ENCODE data around the gene XRCC4.

XRCC4 gene

DNA sequence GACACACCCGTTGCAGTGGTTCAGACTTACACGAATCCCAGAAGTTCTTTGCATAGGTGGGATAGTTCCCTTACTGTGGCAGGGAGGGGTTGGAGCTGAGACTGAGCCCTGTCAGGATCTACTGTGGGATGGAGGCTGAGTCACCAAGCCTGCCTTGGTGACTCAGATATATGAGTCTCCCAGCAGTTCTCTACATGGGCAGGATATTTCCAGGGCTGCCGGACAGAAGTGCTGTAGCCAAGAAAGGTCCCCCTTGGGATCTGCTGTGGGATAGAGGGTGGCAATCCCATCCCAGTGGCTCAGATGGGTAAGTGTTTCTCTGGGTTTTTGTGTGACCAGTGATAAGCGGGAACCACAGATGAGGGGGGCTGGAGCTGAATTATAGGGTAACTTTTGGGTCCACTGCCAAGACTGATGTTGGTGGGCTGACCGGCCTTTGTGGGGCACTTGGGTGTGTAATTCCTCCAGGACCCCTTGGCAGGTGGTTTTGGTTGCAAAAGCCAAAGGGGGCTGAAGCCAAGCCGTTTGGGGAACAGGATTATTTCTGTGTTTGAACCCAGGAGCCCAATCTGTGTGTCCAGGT is 18.7 kb downstream of the XRCC4 start:
- H3K27me3 ChIP-seq (ENCODE audit: control insufficient read depth, insufficient read depth, low read length): no peaks in the 10 kb centered on the region
- no peak overlapping the region for H3K9ac ChIP-seq (ENCODE audit: low read length)
- H3K27ac ChIP-seq (ENCODE audit: low read depth, low read length): no peak overlapping the region
- H3K4me3 ChIP-seq (ENCODE audit: low read depth, low read length): no peak overlapping the region
- H3K36me3 ChIP-seq (ENCODE audit: control insufficient read depth, insufficient read depth, low read length): no peaks in the 10 kb centered on the region
- H3K9me3 ChIP-seq (ENCODE audit: control insufficient read depth, insufficient read depth, low read depth, low read length): peaks cover 8% of the 10 kb centered on the region
- H3K4me1 ChIP-seq (ENCODE audit: control insufficient read depth, insufficient read depth, low read length): peaks cover 11% of the 10 kb centered on the region

DNA sequence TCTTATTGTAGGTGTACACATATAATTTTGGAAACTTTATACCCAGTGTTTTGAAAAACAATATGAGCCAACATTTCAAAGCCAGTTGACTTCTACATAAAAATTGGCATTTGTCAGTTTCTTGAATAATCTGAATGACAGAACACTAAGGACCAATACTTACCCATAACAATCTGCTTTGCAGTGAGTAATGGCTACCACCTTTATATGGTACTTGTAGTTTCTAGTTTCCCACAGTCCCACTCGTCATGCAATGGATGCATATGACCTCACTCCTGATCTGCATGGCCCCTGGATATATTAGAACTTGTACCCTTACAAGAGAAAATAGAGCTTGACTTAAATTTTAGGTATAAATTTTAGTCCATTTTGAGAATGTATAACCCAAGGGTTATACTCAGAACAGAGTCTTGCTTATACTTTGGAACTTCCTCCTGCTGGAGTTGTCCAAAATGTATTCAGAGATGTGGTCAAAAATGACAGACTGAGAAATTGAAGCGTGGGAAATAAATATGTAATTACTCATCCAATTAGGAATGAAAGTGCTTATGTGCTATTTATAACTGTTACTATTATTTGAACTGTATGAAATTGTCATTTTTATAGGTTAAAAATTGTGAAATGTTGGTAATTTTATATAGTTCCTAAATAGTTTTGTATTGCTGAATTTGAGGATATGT is 19.5 kb downstream of the XRCC4 start:
- no peak overlapping the region for H3K9ac ChIP-seq (ENCODE audit: low read length)
- no peak overlapping the region for H3K27ac ChIP-seq (ENCODE audit: low read depth, low read length)

DNA sequence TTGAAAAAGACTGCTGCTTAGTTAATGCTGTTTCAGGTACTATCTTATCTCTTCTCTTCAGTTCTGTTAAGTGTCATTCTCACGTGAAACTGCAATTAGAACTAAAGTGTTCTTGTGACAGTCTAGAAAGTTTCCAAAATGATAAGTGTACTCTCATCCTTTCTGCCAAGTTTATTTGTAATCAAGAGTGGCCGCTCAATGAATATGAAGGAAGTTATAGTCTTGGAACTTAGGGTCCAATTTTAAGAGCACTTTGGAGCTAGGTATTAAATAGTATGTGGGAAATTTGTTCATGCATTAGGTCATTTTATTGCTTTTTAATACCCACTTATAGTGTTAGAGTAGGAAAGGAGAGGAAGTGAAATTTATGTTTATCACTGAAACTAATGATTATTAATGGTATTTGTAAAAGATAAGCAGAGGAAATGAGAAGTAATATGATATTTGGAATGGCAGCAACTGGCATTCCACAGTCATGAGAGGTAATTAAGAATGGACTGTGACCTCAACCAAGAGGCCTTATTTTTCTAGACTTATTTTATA is 20.4 kb downstream of the XRCC4 start:
- Histone ChIP-seq H3K9me3 (ENCODE audit: control insufficient read depth, insufficient read depth, low read depth, low read length) (peaks cover 8% of the 10 kb centered on the region), H3K27me3 (ENCODE audit: control insufficient read depth, insufficient read depth, low read length) (no peaks in the 10 kb centered on the region), H3K36me3 (ENCODE audit: control insufficient read depth, insufficient read depth, low read length) (no peaks in the 10 kb centered on the region), H3K27ac (ENCODE audit: low read depth, low read length) (no peak overlapping the region), H3K4me3 (ENCODE audit: low read depth, low read length) (no peak overlapping the region), H3K9ac (ENCODE audit: low read length) (no peak overlapping the region), H3K4me1 (ENCODE audit: control insufficient read depth, insufficient read depth, low read length) (peaks cover 11% of the 10 kb centered on the region)

More for the DNA sequence above, 19.5 kb downstream of the XRCC4 start:
- Histone ChIP-seq H3K36me3 (ENCODE audit: control insufficient read depth, insufficient read depth, low read length) (no peaks in the 10 kb centered on the region), H3K9me3 (ENCODE audit: control insufficient read depth, insufficient read depth, low read depth, low read length) (peaks cover 8% of the 10 kb centered on the region), H3K4me3 (ENCODE audit: low read depth, low read length) (no peak overlapping the region), H3K27me3 (ENCODE audit: control insufficient read depth, insufficient read depth, low read length) (no peaks in the 10 kb centered on the region), H3K4me1 (ENCODE audit: control insufficient read depth, insufficient read depth, low read length) (peaks cover 11% of the 10 kb centered on the region)

GRCh38 chr5:83099001-83099400 is 21.7 kb downstream of the XRCC4 start:
- no peaks in the 10 kb centered on the region for H3K36me3 ChIP-seq (ENCODE audit: control insufficient read depth, insufficient read depth, low read length)
- peaks cover 11% of the 10 kb centered on the region for H3K4me1 ChIP-seq (ENCODE audit: control insufficient read depth, insufficient read depth, low read length)
- H3K27ac ChIP-seq (ENCODE audit: low read depth, low read length): no peak overlapping the region
- no peak overlapping the region for H3K4me3 ChIP-seq (ENCODE audit: low read depth, low read length)
- H3K27me3 ChIP-seq (ENCODE audit: control insufficient read depth, insufficient read depth, low read length): no peaks in the 10 kb centered on the region
- no peak overlapping the region for H3K9ac ChIP-seq (ENCODE audit: low read length)
- peaks cover under 1% of the 10 kb centered on the region; the same call in 1 of the 2 replicates for H3K9me3 ChIP-seq (ENCODE audit: control insufficient read depth, insufficient read depth, low read depth, low read length)

- Histone ChIP-seq H3K27ac (ENCODE audit: low read depth, low read length) (no peak overlapping the region), H3K9ac (ENCODE audit: low read length) (no peak overlapping the region), H3K4me1 (ENCODE audit: control insufficient read depth, insufficient read depth, low read length) (peaks cover 11% of the 10 kb centered on the region), H3K27me3 (ENCODE audit: control insufficient read depth, insufficient read depth, low read length) (no peaks in the 10 kb centered on the region), H3K4me3 (ENCODE audit: low read depth, low read length) (no peak overlapping the region), H3K9me3 (ENCODE audit: control insufficient read depth, insufficient read depth, low read depth, low read length) (no peaks in the 10 kb centered on the region), H3K36me3 (ENCODE audit: control insufficient read depth, insufficient read depth, low read length) (no peaks in the 10 kb centered on the region)
Observed at GRCh38 chr5:83099445-83099844, 22.1 kb downstream of the XRCC4 start.

- Histone ChIP-seq H3K9ac (ENCODE audit: low read length) (no peak overlapping the region), H3K4me3 (ENCODE audit: low read depth, low read length) (no peak overlapping the region), H3K27me3 (ENCODE audit: control insufficient read depth, insufficient read depth, low read length) (no peaks in the 10 kb centered on the region), H3K4me1 (ENCODE audit: control insufficient read depth, insufficient read depth, low read length) (peaks cover 11% of the 10 kb centered on the region), H3K9me3 (ENCODE audit: control insufficient read depth, insufficient read depth, low read depth, low read length) (no peaks in the 10 kb centered on the region), H3K36me3 (ENCODE audit: control insufficient read depth, insufficient read depth, low read length) (no peaks in the 10 kb centered on the region), H3K27ac (ENCODE audit: low read depth, low read length) (no peak overlapping the region)
Observed at GRCh38 chr5:83101514-83101913, 24.2 kb downstream of the XRCC4 start.

GRCh38 chr5:83102364-83102980 is 25.1 kb downstream of the XRCC4 start:
- no peaks in the 10 kb centered on the region for H3K27me3 ChIP-seq (ENCODE audit: control insufficient read depth, insufficient read depth, low read length)
- H3K27ac ChIP-seq (ENCODE audit: low read depth, low read length): no peak overlapping the region
- H3K9me3 ChIP-seq (ENCODE audit: control insufficient read depth, insufficient read depth, low read depth, low read length): no peaks in the 10 kb centered on the region

GRCh38 chr5:83104021-83104420 is 26.7 kb downstream of the XRCC4 start:
- H3K27ac ChIP-seq (ENCODE audit: low read depth, low read length): no peak overlapping the region
- no peaks in the 10 kb centered on the region for H3K27me3 ChIP-seq (ENCODE audit: control insufficient read depth, insufficient read depth, low read length)
- H3K9ac ChIP-seq (ENCODE audit: low read length): no peak overlapping the region
- H3K4me1 ChIP-seq (ENCODE audit: control insufficient read depth, insufficient read depth, low read length): peaks cover 7% of the 10 kb centered on the region
- no peaks in the 10 kb centered on the region for H3K36me3 ChIP-seq (ENCODE audit: control insufficient read depth, insufficient read depth, low read length)
- no peaks in the 10 kb centered on the region for H3K9me3 ChIP-seq (ENCODE audit: control insufficient read depth, insufficient read depth, low read depth, low read length)
- no peak overlapping the region for H3K4me3 ChIP-seq (ENCODE audit: low read depth, low read length)

More at GRCh38 chr5:83102364-83102980, 25.1 kb downstream of the XRCC4 start:
- Histone ChIP-seq H3K36me3 (ENCODE audit: control insufficient read depth, insufficient read depth, low read length) (no peaks in the 10 kb centered on the region), H3K9ac (ENCODE audit: low read length) (no peak overlapping the region), H3K4me3 (ENCODE audit: low read depth, low read length) (no peak overlapping the region), H3K4me1 (ENCODE audit: control insufficient read depth, insufficient read depth, low read length) (peaks cover 11% of the 10 kb centered on the region)

GRCh38 chr5:83107692-83108420 is 30.5 kb downstream of the XRCC4 start:
- Histone ChIP-seq H3K4me3 (ENCODE audit: low read depth, low read length) (no peak overlapping the region), H3K36me3 (ENCODE audit: control insufficient read depth, insufficient read depth, low read length) (peaks cover 2% of the 10 kb centered on the region; the same call in 1 of the 2 replicates), H3K27me3 (ENCODE audit: control insufficient read depth, insufficient read depth, low read length) (no peaks in the 10 kb centered on the region), H3K9me3 (ENCODE audit: control insufficient read depth, insufficient read depth, low read depth, low read length) (peaks cover 7% of the 10 kb centered on the region; the same call in 1 of the 2 replicates), H3K4me1 (ENCODE audit: control insufficient read depth, insufficient read depth, low read length) (no peaks in the 10 kb centered on the region), H3K9ac (ENCODE audit: low read length) (no peak overlapping the region), H3K27ac (ENCODE audit: low read depth, low read length) (no peak overlapping the region)

- Histone ChIP-seq H3K27me3 (ENCODE audit: control insufficient read depth, insufficient read depth, low read length) (no peaks in the 10 kb centered on the region), H3K9me3 (ENCODE audit: control insufficient read depth, insufficient read depth, low read depth, low read length) (peaks cover 15% of the 10 kb centered on the region), H3K4me1 (ENCODE audit: control insufficient read depth, insufficient read depth, low read length) (no peaks in the 10 kb centered on the region), H3K36me3 (ENCODE audit: control insufficient read depth, insufficient read depth, low read length) (peaks cover 2% of the 10 kb centered on the region), H3K27ac (ENCODE audit: low read depth, low read length) (no peak overlapping the region), H3K4me3 (ENCODE audit: low read depth, low read length) (no peak overlapping the region), H3K9ac (ENCODE audit: low read length) (no peak overlapping the region)
Observed at GRCh38 chr5:83109380-83109779, 32.0 kb downstream of the XRCC4 start.
